T-helper 17 cell (primary cell): ENCODE data around the gene ATXN2. TPM values are rescaled to one million over a fixed set of nuclear protein-coding genes. Genes with fewer than 3 reads are reported as not detected.

Experiments used
- ATAC-seq: fragments of 150-1000 bp; cut with Tn5 transposase; 2 replicates; pipeline ENCODE4 v1.10.0; 2021; ENCODE audit warnings: mild to moderate bottlenecking, moderate library complexity
- DNase-seq, 3 donors: peaks; one replicate each; pipeline versions ENCODE4 v3.0.0 to v3.0.0-alpha.2; 2020 to 2021
- H3K9me3 ChIP-seq: one replicate; pipeline ENCODE4 v1.7.0; 2013; ENCODE audit warnings: low read length, mild to moderate bottlenecking; ENCODE audit not compliant: control insufficient read depth, poor library complexity, severe bottlenecking
- H3K27ac Mint-ChIP-seq: one replicate; pipeline ENCODE4 v1.8.0; 2022; ENCODE audit warnings: mild to moderate bottlenecking, moderate library complexity, mixed read lengths
- H3K27me3 Mint-ChIP-seq: one replicate; pipeline ENCODE4 v1.8.0; 2022; ENCODE audit warnings: mixed read lengths
- H3K36me3 Mint-ChIP-seq: one replicate; pipeline ENCODE4 v1.8.0; 2022; ENCODE audit warnings: low read depth, mixed read lengths
- H3K4me1 Mint-ChIP-seq: one replicate; pipeline ENCODE4 v1.8.0; 2022; ENCODE audit warnings: mild to moderate bottlenecking, mixed read lengths
- H3K4me3 Mint-ChIP-seq: one replicate; pipeline ENCODE4 v1.8.0; 2022; ENCODE audit warnings: mild to moderate bottlenecking, moderate library complexity, mixed read lengths
- total RNA-seq, 4 donors: library from RNA in 2 of 4; stranded (reverse) in 2 of 4; gene quantifications; one replicate each; pipeline ENCODE4 v1.2.3 and lab custom pipeline; 2022 to 2026

Gene ATXN2
- total RNA-seq, 2 donors from 2014 or later, result 47.6 to 48.8 TPM

DNA sequence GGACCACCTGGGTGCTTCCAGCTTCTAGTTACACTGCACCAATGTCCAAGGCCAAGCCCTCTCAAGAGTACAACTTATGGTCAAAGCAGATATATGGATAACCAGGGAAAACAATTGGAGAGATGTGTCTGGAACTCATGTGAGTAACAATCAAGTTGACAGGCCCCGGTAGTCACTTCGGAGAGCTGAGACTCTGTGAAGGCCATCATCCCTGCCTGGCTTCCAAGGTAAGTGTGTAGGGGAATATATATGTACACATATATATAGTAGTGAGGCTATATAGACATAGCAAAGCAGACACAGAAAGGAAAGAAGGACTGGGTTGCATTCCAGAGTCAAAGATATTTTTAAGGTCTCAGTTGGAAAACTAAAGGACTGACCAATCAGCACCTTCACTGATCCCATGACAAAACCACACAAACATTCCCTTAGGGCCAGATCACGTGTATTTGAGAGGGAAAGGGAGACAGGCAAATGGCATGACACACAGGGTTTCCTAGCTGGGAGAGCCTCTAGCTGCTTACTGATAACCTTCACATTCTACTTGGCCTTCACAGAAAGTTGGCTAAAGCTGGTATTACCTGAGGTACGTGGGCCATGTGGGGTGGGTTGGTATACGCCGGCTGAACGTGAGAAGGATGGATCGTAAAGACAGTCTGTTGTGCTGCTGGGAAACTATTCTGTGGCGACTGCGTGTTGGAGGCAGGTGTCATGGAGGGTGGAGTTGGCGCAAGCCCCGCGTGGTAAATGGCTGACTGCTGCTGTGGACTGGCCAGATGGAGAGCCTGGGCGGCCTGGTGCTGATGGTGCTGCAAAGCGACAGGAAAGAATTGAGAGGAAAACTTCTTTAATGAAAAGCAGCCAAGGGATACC lies 143.4 kb downstream of the ATXN2 start:
- no peak overlapping the region for H3K4me3 Mint-ChIP-seq
- DNase-seq (no peak), ATAC-seq (no peak)
- peaks cover 18% of the 10 kb centered on the region for H3K4me1 Mint-ChIP-seq
- peaks cover 8% of the 10 kb centered on the region for H3K36me3 Mint-ChIP-seq
- H3K9me3 ChIP-seq, result no peaks in the 10 kb centered on the region
- peak overlapping the region; percentile 77 for H3K27ac Mint-ChIP-seq
- H3K27me3 Mint-ChIP-seq, result no peaks in the 10 kb centered on the region

DNA sequence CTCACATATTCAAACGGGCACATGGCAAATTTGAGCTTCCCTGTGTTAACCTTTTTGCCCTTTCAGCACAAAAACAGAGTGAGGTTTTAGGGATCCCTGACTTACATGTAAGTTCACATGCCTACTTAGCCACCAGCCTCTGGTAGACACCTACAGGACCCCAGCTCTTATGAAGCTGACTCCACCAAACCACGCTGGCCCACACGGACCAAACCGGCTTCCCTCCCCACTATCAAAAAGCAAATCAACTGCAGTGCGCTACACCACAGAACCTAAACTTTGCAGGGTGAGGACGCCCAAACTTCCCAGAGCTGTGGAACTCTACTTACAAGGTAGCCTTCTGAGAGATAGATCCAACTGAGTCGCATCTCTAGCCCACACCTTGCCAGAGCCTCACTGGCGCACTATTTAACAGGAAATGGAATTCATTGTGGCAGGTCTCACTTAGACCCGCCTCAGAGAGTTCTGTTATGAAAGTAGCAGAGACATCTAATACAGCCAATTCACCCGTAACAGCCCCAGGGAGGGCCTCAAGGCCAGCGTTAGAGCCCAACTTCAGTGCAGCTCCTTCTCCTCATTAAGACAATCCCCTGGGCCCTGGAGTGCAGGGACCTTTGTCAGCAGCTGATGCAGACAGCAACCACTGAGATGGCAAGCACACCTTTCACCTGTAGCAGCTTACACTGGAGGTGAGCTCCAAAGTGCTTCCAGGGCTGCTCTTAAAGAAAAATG lies 144.2 kb downstream of the ATXN2 start:
- Mint-ChIP-seq H3K36me3 (peaks cover 8% of the 10 kb centered on the region), H3K27ac (peak overlapping the region; percentile 77), H3K4me3 (no peak overlapping the region), H3K27me3 (no peaks in the 10 kb centered on the region), H3K4me1 (peaks cover 21% of the 10 kb centered on the region)
- ATAC-seq, result peak; percentile 22
- no peaks in the 10 kb centered on the region for H3K9me3 ChIP-seq
- no peak for DNase-seq

GRCh38 chr12:111454311-111454710 lies 144.8 kb downstream of the ATXN2 start:
- H3K9me3 ChIP-seq, result no peaks in the 10 kb centered on the region
- Mint-ChIP-seq H3K4me3 (no peak overlapping the region), H3K4me1 (peaks cover 24% of the 10 kb centered on the region), H3K36me3 (peaks cover 8% of the 10 kb centered on the region), H3K27ac (peak overlapping the region; percentile 77), H3K27me3 (no peaks in the 10 kb centered on the region)
- DNase-seq (no peak), ATAC-seq (no peak)

GRCh38 chr12:111453071-111453989 lies 145.8 kb downstream of the ATXN2 start:
- H3K4me1 Mint-ChIP-seq, result peaks cover 31% of the 10 kb centered on the region
- peak overlapping the region; percentile 36 for H3K4me3 Mint-ChIP-seq
- no peaks in the 10 kb centered on the region for H3K9me3 ChIP-seq
- ATAC-seq (no peak), DNase-seq (no peak)
- H3K36me3 Mint-ChIP-seq, result peaks cover 9% of the 10 kb centered on the region
- no peaks in the 10 kb centered on the region for H3K27me3 Mint-ChIP-seq
- peak overlapping the region; percentile 77 for H3K27ac Mint-ChIP-seq

DNA sequence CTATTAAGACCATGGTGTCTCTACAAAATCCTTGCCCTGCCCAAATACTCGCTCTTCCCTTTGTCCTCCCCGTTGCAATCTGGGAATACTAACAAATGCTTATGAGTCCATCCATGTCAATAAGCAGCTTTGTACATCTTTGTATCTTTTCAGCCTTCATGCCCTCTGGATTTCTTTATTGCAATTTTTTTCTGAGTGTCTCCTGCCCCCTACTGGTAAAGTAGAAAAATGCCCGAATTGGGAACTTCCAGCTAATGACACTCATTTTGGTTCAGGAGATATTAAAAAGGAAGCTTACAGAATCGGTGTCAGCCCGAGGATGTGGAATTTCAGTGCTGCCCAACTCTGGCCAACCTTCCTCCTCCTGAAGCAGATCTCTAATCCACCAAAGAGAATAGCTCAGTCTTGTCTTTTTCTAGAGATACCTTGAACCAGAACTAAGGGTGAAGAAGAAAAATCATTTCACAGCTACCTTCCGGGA lies 147.4 kb downstream of the ATXN2 start:
- Mint-ChIP-seq H3K36me3 (peaks cover 12% of the 10 kb centered on the region), H3K27ac (peak overlapping the region; percentile 91), H3K4me1 (peaks cover 39% of the 10 kb centered on the region), H3K4me3 (peak overlapping the region; percentile 49), H3K27me3 (no peaks in the 10 kb centered on the region)
- DNase-seq (no peak), ATAC-seq (peak; percentile 67)
- no peaks in the 10 kb centered on the region for H3K9me3 ChIP-seq

DNA sequence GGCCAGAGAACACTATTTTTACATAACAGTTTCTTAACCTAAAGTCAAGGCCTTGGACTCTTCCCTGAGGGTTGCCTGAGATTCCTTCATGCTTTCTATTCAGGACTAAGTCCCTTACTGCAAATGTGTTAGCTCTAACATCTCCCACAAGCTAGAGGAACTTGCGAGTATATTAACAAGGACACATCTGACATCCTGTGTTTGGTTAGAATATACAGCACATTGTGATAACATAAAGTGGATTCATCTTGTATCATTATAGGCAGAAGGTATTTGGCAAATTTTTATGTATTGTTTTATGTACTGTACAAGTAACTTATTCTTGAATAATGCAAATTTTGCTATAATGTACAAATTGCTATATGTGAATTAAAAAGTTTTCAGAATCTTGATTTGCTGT lies 147.9 kb downstream of the ATXN2 start:
- peak overlapping the region; percentile 91 for H3K27ac Mint-ChIP-seq
- H3K9me3 ChIP-seq, result no peaks in the 10 kb centered on the region
- H3K36me3 Mint-ChIP-seq, result peaks cover 12% of the 10 kb centered on the region
- peaks cover 43% of the 10 kb centered on the region for H3K4me1 Mint-ChIP-seq
- peak; percentile 44 for ATAC-seq
- H3K27me3 Mint-ChIP-seq, result no peaks in the 10 kb centered on the region
- H3K4me3 Mint-ChIP-seq, result peak overlapping the region; percentile 49
- DNase-seq, result no peak

DNA sequence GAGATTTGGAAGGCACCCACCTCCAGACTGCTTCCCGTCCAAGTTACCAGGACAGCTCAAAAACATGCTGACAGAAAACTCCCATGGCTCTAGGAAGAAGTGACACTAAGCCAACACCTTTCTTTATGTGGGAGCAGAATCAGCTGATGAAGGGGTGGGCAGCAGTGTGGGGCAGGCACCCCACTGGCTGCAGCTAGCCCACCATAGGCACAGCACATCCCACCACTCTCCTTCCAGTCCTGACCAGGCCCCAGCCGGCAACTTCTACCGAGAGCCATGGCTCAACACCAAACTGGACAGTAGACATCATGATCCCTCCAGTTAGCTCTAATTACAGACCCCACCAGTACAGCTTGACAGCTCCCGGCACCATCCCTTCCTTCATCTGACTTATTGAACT lies 148.4 kb downstream of the ATXN2 start:
- H3K9me3 ChIP-seq, result no peaks in the 10 kb centered on the region
- no peak for ATAC-seq
- Mint-ChIP-seq H3K27ac (peak overlapping the region; percentile 91), H3K36me3 (peaks cover 8% of the 10 kb centered on the region), H3K4me1 (peaks cover 49% of the 10 kb centered on the region), H3K4me3 (no peak overlapping the region), H3K27me3 (no peaks in the 10 kb centered on the region)
- DNase-seq, result no peak

DNA sequence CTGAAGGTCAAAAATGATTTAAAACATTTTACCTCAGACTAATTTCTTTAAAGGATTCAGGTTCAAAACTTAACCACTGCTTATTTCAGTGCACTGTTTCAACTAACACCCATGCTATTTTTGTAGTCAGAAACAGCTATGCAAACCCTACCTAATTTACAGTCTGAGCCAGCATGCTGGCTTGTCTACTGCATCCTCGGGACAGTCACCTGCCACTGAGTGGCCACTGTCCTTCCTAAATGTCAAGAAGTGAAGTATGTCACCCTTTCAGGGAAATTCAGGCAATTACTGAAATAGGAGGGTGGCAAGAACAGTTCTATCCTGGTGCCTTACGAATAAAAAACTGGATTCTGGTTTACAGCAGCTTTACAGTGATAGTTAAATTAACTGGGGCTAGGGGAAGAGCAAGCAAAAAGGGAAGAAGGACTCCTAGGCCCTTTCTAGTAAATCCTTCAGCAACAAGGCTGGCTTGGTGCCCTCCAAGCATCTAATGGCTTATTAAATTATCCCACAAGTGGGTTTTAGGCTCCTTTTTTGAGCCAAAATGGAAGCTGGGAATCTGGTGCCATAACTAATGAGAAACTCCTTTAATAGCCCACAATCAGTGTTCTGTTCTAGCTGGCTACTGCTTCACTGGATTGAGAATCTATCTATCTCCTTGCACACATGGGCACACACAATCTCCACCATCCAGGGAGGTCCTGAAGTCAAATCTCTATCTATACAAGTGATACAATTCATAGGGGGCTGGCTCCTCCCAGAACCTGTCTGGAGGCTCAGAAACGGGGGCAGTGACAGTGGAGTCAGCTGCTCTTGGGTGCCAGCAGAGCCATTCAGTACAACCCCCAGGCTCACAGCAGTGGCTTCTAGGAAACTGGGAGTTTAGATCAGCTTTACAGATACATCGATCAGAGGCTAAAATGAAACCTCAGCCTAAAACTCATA lies 150.0 kb downstream of the ATXN2 start:
- peaks cover 56% of the 10 kb centered on the region for H3K4me1 Mint-ChIP-seq
- no peak for ATAC-seq
- H3K36me3 Mint-ChIP-seq, result peaks cover 6% of the 10 kb centered on the region

DNA sequence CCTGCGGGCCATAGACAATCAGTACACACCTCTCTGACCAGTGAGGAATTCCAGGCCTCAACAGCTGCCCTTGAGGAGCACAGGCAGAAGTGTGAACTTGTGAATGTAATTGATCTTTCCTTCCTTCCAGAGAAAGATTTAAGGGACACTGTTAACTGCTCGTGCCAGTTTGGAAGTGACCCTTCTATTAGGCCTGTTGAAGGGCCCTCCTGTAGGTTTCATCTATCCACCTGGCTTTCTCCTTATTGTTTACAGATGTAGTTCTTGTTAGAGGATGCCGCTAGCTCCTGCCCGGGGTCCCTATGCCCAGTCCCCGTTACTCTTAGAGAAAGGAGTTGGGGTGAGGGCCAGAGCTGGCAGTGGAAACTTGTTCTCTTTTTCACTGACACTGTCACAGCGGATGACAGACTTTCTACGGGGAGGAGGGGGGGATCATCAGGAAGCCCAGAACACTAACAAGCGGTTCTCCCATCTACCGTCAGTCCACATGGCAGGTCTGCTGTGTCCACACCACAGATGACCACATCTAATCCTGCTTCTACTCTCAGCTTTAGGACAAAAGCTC lies 150.8 kb downstream of the ATXN2 start:
- peaks cover 6% of the 10 kb centered on the region for H3K36me3 Mint-ChIP-seq
- no peaks in the 10 kb centered on the region for H3K27me3 Mint-ChIP-seq
- H3K9me3 ChIP-seq, result no peaks in the 10 kb centered on the region
- H3K4me1 Mint-ChIP-seq, result peaks cover 59% of the 10 kb centered on the region
- no peak overlapping the region for H3K4me3 Mint-ChIP-seq
- no peak for DNase-seq
- ATAC-seq, result no peak
- peak overlapping the region; percentile 91 for H3K27ac Mint-ChIP-seq

More for the DNA sequence above, 150.0 kb downstream of the ATXN2 start:
- Mint-ChIP-seq H3K4me3 (no peak overlapping the region), H3K27me3 (no peaks in the 10 kb centered on the region), H3K27ac (peak overlapping the region; percentile 91)
- DNase-seq, result no peak
- no peaks in the 10 kb centered on the region for H3K9me3 ChIP-seq

DNA sequence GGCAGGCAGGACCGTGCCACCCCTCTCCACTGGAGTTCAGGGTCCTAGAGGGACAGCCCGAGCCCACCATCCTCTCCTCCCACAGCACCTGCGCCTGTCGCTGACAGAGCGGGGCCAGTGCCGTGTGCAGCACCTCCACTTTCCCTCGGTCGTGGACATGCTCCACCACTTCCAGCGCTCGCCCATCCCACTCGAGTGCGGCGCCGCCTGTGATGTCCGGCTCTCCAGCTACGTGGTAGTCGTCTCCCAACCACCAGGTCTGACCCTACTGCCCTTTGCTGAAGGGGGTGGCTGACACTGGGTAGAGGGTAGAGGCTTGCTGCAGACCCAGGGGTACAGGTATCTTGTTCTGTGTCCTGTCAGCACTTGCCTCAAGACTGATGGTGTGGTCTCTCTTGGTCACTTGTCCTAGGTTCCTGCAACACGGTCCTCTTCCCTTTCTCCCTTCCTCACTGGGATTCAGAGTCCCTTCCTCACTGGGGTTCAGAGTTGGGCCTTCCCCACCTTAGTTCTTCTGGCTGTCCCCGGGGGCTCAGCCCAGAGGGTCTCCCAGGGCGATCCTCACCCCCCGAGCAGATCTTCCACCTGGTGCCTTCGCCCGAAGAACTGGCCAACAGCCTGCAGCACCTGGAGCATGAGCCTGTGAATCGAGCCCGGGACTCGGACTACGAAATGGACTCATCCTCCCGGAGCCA lies 151.4 kb downstream of the ATXN2 start:
- ATAC-seq (no peak), DNase-seq (no peak)
- no peak overlapping the region for H3K4me3 Mint-ChIP-seq
- H3K36me3 Mint-ChIP-seq, result peaks cover 6% of the 10 kb centered on the region
- H3K4me1 Mint-ChIP-seq, result peaks cover 63% of the 10 kb centered on the region
- H3K9me3 ChIP-seq, result no peaks in the 10 kb centered on the region
- H3K27ac Mint-ChIP-seq, result peak overlapping the region; percentile 91
- no peaks in the 10 kb centered on the region for H3K27me3 Mint-ChIP-seq
